ENCODE measurements around the gene MACF1. TPM values are rescaled to one million over a fixed set of nuclear protein-coding genes. Genes with fewer than 3 reads are reported as not detected.

MACF1 gene
- polyA plus RNA-seq, 6 donors from 2014 or later: 9.1 to 96.3 (median 29.5) TPM

DNA sequence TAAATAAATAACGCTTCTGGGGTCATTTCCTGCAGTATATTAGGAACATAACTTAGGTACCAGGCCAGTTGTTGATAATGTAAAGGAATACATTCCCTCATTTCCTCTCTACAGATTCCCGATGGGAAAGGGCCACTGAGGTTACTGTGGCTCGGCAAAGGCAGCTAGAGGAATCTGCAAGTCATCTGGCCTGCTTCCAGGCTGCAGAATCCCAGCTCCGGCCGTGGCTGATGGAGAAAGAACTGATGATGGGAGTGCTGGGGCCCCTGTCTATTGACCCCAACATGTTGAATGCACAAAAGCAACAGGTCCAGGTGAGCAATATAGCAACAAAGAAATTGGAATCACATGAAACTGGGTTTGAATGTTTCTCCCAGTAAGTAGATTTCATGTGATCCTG, 177.3 kb downstream of the MACF1 start:
- ATAC-seq (ENCODE audit: low read depth in 2 of 2): no peak
- no peaks in the 10 kb centered on the region for H3K27me3 Mint-ChIP-seq
- no peaks in the 10 kb centered on the region for H3K4me1 Mint-ChIP-seq
- H3K27ac Mint-ChIP-seq: no peak overlapping the region
- no peak overlapping the region for H3K4me3 Mint-ChIP-seq
- peaks cover 15 to 30% of the 10 kb centered on the region in 2 donors for H3K36me3 Mint-ChIP-seq
- no peak for DNase-seq
- H3K9me3 Mint-ChIP-seq: no peaks in the 10 kb centered on the region

DNA sequence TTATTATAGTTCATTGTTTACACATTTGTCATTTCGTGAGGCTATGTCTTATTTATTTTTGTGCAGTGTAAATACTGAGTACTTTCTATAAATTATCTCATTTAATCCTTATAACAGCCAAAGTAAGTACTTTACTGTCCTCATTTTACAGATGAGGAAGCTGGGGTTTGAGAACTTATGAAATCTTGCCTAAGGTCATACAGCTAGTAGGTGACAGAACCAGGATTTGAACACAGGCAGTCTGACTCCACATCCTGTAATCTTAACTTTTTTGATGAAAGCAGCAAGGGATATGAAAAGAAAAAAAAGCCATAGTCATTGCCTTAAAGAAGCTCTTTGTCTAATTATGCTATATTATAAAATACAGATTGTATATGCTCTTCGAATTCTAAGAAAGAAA, 179.8 kb downstream of the MACF1 start:
- Mint-ChIP-seq H3K4me3 (peak overlapping the region in 1 of 8 donors; percentile 2), H3K27ac (peak overlapping the region in 2 of 6 donors; percentile 4 to 5), H3K9me3 (no peaks in the 10 kb centered on the region), H3K36me3 (peaks cover 20 to 26% of the 10 kb centered on the region in 2 donors), H3K27me3 (no peaks in the 10 kb centered on the region), H3K4me1 (peaks cover 0 to 3% (median 0%) of the 10 kb centered on the region in 3 donors)
- ATAC-seq (ENCODE audit: low read depth in 2 of 2) (no peak), DNase-seq (no peak)

DNA sequence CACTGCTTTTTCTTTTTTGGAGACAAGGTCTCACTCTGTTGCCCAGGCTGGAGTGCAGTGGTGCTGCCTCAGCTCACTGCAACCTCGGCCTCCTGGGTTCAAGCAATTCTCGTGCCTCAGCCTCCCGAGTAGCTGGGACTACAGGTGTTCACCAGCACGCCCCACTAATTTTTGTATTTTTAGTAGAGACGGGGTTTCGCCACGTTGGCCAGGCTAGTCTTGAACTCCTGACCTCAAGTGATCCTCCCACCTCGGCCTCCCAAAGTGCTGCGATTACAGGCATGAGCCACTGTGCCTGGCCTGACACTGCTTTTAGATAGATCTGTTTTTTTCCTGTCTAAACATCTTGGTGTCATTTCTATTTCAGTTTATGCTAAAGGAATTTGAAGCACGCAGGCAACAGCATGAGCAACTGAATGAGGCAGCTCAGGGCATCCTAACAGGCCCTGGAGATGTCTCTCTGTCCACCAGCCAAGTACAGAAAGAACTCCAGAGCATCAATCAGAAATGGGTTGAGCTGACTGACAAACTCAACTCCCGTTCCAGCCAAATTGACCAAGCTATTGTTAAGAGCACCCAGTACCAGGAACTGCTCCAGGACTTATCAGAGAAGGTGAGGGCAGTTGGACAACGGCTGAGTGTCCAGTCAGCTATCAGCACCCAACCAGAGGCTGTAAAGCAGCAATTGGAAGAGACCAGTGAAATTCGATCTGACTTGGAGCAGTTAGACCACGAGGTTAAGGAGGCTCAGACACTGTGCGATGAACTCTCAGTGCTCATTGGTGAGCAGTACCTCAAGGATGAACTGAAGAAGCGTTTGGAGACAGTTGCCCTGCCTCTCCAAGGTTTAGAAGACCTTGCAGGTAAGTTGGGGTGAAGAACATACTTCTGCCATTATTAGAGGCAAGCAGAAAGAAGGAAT, 180.8 kb downstream of the MACF1 start:
- H3K4me3 Mint-ChIP-seq: peak overlapping the region in 1 of 8 donors; percentile 55
- H3K4me1 Mint-ChIP-seq: peaks cover 0 to 3% (median 0%) of the 10 kb centered on the region in 3 donors
- no peaks in the 10 kb centered on the region for H3K27me3 Mint-ChIP-seq
- DNase-seq (no peak), ATAC-seq (ENCODE audit: low read depth in 2 of 2) (no peak)
- peaks cover 20 to 23% of the 10 kb centered on the region in 2 donors for H3K36me3 Mint-ChIP-seq
- no peaks in the 10 kb centered on the region for H3K9me3 Mint-ChIP-seq
- H3K27ac Mint-ChIP-seq: peak overlapping the region in 1 of 6 donors; percentile 63

DNA sequence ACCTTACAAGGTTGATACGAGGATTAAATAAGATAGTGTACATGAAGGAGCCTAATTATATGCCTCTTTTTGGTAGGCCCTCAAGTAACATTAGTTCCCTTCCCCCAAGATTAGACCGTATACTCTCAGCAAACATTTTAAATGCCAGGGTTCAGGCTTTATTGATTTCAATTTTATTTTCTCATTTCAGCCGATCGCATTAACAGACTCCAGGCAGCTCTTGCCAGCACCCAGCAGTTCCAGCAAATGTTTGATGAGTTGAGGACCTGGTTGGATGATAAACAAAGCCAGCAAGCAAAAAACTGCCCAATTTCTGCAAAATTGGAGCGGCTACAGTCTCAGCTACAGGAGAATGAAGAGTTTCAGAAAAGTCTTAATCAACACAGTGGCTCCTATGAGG, 182.5 kb downstream of the MACF1 start:
- peaks cover 8% of the 10 kb centered on the region in 3 donors for H3K4me1 Mint-ChIP-seq
- peaks cover 30 to 31% of the 10 kb centered on the region in 2 donors for H3K36me3 Mint-ChIP-seq
- DNase-seq: no peak
- H3K27ac Mint-ChIP-seq: peak overlapping the region in 2 of 6 donors; percentile 39 to 49
- no peaks in the 10 kb centered on the region for H3K27me3 Mint-ChIP-seq
- no peaks in the 10 kb centered on the region for H3K9me3 Mint-ChIP-seq
- H3K4me3 Mint-ChIP-seq: no peak overlapping the region
- no peak for ATAC-seq (ENCODE audit: low read depth in 2 of 2)

DNA sequence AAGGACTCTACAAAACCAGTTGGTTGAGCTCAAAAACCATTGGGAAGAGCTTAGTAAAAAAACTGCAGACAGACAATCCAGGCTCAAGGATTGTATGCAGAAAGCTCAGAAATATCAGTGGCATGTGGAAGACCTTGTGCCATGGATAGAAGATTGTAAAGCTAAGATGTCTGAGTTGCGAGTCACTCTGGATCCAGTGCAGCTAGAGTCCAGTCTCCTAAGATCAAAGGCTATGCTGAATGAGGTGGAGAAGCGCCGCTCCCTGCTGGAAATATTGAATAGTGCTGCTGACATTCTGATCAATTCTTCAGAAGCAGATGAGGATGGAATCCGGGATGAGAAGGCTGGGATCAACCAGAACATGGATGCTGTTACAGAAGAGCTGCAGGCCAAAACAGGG, 183.0 kb downstream of the MACF1 start:
- Mint-ChIP-seq H3K36me3 (peaks cover 31 to 32% of the 10 kb centered on the region in 2 donors), H3K9me3 (no peaks in the 10 kb centered on the region), H3K27me3 (no peaks in the 10 kb centered on the region), H3K4me3 (no peak overlapping the region), H3K4me1 (peaks cover 9 to 10% (median 10%) of the 10 kb centered on the region in 3 donors), H3K27ac (peak overlapping the region in 1 of 6 donors; percentile 39)
- DNase-seq (no peak), ATAC-seq (ENCODE audit: low read depth in 2 of 2) (no peak)

DNA sequence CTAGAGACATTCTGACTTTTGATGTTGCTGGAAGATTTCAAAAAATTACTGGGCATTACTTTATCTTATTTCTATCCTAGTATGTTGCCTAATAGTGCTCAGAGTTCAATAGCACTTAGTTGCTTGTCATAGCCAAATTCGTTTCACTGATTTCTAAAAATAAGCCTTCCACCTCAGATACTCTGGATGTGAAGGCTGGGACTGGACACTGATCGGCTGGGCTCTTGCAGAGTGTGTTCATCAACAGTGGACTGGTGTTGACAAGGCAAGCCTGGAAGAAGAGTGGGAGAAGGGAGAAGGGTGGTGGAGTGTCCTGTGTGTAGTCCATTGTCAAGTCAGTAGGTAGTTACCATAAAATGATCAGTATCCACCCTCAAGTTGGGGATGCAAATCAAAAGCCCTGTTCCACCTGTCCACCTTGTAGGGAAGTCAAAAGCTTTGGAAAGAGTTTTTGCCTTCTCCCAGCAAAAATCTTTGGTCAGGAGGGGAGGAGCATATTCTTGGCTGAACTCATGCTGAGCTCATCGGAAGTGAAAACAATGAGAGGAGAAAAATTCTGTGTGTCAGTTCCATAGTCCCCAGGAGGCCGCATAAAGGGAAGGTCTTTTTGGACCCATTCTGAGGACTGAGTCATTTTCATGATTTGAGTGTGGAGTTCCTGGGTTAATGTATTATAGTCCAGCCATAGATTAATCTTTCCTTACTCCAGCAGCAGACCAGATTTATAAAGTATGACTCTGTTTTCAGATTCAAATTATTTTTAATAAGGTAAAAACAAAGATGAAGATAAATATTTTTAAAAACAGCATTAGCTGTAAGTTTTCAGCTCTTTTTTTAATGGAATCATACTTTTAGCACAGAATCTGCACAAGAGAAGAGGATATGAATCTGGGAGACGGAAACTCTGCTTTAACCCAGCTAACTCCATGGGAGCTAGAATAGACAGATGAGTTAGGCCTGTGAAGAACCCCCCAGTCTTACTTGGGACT, 187.5 kb downstream of the MACF1 start:
- Mint-ChIP-seq H3K4me1 (peaks cover 35 to 48% (median 45%) of the 10 kb centered on the region in 3 donors), H3K27ac (peak overlapping the region in 5 of 6 donors; percentile 33 to 80 (median 46)), H3K4me3 (no peak overlapping the region), H3K9me3 (no peaks in the 10 kb centered on the region), H3K36me3 (peaks cover 15 to 21% of the 10 kb centered on the region in 2 donors), H3K27me3 (no peaks in the 10 kb centered on the region)
- no peak for DNase-seq
- no peak for ATAC-seq (ENCODE audit: low read depth in 2 of 2)

DNA sequence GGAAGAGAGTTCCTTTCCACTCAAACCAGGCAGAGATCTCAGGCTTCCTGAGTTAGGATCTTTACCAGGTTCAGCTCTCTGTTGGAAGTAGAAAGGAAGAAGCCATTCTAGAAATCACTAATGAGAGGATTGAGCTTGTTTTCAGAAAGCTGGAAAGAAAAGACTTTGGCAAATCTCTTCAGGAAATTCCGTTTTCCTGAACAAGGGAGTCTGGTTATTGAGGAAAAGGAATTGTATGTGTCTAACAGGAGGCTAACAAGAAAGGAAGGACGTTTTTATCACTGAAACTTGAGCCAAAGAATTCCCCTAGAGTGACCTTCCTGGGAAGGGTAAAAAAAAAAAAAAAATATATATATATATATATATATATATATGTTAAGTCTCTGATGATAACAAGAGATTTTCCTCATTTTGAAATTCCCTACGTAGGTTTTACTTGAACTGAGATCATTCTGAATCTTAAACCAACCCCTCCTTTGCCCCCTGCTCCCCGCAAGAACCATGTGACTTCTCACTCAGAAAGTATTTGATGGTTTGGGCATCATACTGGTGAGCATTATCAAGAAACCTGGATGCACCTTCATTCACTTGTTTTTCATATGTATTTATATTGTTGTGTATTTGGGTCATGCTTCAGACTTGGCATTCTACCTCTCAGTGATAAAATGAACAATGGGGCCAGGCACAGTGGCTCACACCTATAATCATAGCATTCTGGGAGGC, 188.5 kb downstream of the MACF1 start:
- Mint-ChIP-seq H3K27me3 (no peaks in the 10 kb centered on the region), H3K36me3 (peaks cover 9 to 11% of the 10 kb centered on the region in 2 donors), H3K4me1 (peaks cover 38 to 57% (median 50%) of the 10 kb centered on the region in 3 donors), H3K27ac (peak overlapping the region in 4 of 6 donors; percentile 57 to 88 (median 70)), H3K4me3 (no peak overlapping the region), H3K9me3 (no peaks in the 10 kb centered on the region)
- ATAC-seq (ENCODE audit: low read depth in 2 of 2): no peak
- DNase-seq: no peak

DNA sequence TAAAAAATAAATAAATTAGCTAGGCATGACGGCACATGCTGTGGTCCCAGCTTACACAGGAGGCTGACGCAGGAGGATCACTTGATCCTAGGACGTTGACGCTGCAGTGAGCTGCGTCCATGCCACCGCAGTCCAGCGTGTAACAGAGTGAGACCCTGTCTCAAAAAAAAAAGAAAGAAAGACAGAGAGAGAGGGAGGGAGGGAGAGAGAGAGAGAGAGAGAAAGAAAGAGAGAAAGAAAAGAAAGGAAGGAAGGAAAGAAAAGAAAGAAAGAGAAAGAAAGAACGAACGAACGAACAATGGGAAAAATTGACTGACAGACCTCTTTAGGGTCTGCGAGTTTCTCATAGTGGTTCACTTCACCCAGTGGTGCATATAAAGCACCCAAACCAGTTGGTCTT, 189.2 kb downstream of the MACF1 start:
- Mint-ChIP-seq H3K36me3 (peaks cover 9 to 11% of the 10 kb centered on the region in 2 donors), H3K4me1 (peaks cover 44 to 63% (median 56%) of the 10 kb centered on the region in 3 donors), H3K27me3 (no peaks in the 10 kb centered on the region), H3K4me3 (peak overlapping the region in 2 of 8 donors; percentile 52 to 60), H3K9me3 (no peaks in the 10 kb centered on the region), H3K27ac (peak overlapping the region in 4 of 6 donors; percentile 10 to 88 (median 57))
- DNase-seq (no peak), ATAC-seq (ENCODE audit: low read depth in 2 of 2) (no peak)

GRCh38 chr1:39394059-39394458, 189.6 kb downstream of the MACF1 start:
- peaks cover 9 to 11% of the 10 kb centered on the region in 2 donors for H3K36me3 Mint-ChIP-seq
- peaks cover 48 to 67% (median 60%) of the 10 kb centered on the region in 3 donors for H3K4me1 Mint-ChIP-seq
- H3K9me3 Mint-ChIP-seq: no peaks in the 10 kb centered on the region
- peak overlapping the region in 2 of 8 donors; percentile 3 to 55 for H3K4me3 Mint-ChIP-seq
- ATAC-seq (ENCODE audit: low read depth in 2 of 2) (no peak), DNase-seq (no peak)
- H3K27me3 Mint-ChIP-seq: no peaks in the 10 kb centered on the region
- peak overlapping the region in 3 of 6 donors; percentile 10 to 88 (median 57) for H3K27ac Mint-ChIP-seq

DNA sequence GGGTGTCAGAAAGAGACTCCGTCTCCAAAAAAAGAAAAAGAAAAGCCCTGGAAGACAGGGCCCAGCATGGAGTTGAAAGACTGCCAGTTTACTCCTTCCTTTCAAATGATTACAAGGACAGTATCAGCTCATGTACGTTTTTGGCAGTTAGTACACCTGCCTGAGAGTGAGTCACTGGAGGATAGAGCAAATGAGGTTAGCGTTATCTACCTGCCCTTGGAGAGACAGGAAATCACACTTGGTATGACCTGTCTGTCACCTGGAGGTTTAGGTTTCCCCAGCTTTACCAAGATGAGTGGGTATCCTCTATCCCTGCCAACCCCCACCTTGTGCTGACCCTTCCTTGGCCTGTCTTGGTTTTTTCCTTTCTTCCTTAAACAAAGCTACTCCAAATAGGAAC, 190.1 kb downstream of the MACF1 start:
- Mint-ChIP-seq H3K4me1 (peaks cover 51 to 69% (median 64%) of the 10 kb centered on the region in 3 donors), H3K27me3 (no peaks in the 10 kb centered on the region), H3K27ac (peak overlapping the region; percentile 60 to 88 (median 77)), H3K4me3 (peak overlapping the region in 1 of 8 donors; percentile 25), H3K36me3 (peaks cover 9 to 11% of the 10 kb centered on the region in 2 donors), H3K9me3 (no peaks in the 10 kb centered on the region)
- ATAC-seq (ENCODE audit: low read depth in 2 of 2) (peak in 1 of 2 donors; percentile 34), DNase-seq (no peak)

GRCh38 chr1:39395357-39395831, 190.9 kb downstream of the MACF1 start:
- DNase-seq (peak; percentile 17), ATAC-seq (ENCODE audit: low read depth in 2 of 2) (peak; percentile 86 to 88)
- no peaks in the 10 kb centered on the region for H3K27me3 Mint-ChIP-seq
- H3K27ac Mint-ChIP-seq: peak overlapping the region; percentile 63 to 89 (median 81)
- peaks cover 11 to 13% of the 10 kb centered on the region in 2 donors for H3K36me3 Mint-ChIP-seq
- H3K4me1 Mint-ChIP-seq: peaks cover 56 to 70% (median 69%) of the 10 kb centered on the region in 3 donors
- peak overlapping the region in 5 of 8 donors; percentile 9 to 59 (median 38) for H3K4me3 Mint-ChIP-seq
- H3K9me3 Mint-ChIP-seq: no peaks in the 10 kb centered on the region

DNA sequence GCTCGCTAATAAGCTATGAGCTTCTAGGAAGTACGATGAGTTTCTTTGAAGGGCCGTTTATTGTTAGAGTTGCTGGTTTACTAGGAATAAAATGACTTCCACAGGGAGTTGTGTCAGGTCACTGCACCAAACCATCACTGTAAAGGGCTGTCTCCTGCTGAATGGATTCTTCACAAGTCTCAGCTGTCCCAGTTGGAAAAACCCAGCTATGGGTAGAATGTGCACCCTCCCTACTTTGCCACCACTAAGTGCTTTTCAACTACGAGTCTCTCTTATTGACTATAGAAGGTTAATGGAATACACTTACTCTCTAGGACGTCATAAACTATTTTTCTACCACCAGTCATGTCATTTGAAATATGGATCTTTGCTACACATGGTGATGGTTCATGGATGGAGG, 192.2 kb downstream of the MACF1 start:
- Mint-ChIP-seq H3K9me3 (no peaks in the 10 kb centered on the region), H3K4me3 (no peak overlapping the region), H3K27ac (peak overlapping the region in 3 of 6 donors; percentile 4 to 38 (median 36)), H3K36me3 (peaks cover 5 to 8% of the 10 kb centered on the region in 2 donors), H3K4me1 (peaks cover 55 to 65% (median 64%) of the 10 kb centered on the region in 3 donors), H3K27me3 (no peaks in the 10 kb centered on the region)
- no peak for ATAC-seq (ENCODE audit: low read depth in 2 of 2)
- DNase-seq: no peak
